ENCODE data around the gene AHSP.
"Not testable (repeated sequence)": the region's sequence is repeated elsewhere in the genome, so short reads cannot be mapped to it uniquely, and the experiment has no call there.

The AHSP gene

DNA sequence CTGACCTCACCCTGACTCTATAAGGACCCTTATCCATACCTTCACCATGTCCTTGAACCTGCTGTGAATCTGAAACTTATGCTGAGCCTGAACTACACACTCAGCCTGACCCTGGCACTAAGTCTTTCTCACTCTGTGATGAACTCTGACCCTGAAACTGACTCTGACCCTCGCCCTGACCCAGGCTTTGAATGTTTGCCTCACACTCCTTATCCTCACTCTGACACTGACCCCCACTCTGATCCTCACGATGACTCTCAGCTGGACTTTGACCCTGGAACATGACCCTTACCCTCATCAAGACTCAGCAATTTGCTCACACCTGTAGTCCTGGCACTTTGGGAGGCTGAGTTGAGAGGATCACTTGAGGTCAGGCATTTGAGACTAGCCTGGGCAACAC, 4.4 kb downstream of the AHSP start:
- no peak for DNase-seq

DNA sequence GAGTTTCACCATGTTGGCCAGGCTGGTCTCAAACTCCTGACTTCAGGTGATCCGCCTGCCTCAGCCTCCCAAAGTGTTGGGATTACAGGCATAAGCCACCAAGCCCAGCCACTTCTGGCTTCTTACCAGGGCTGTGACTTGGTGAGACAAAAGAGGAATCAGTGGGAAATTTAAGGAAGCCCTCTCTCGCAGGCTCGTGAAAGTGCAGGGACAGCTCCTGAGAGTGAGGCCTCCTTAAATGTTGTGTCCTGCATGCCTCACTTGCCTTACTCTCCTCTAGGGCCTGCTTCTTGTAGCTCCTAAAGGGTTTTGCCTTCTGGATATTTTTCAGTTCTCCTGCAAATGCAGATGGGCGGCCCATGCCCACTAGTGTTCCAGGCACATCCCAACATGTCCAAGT, 5.2 kb downstream of the AHSP start:
- DNase-seq = no peak

DNA sequence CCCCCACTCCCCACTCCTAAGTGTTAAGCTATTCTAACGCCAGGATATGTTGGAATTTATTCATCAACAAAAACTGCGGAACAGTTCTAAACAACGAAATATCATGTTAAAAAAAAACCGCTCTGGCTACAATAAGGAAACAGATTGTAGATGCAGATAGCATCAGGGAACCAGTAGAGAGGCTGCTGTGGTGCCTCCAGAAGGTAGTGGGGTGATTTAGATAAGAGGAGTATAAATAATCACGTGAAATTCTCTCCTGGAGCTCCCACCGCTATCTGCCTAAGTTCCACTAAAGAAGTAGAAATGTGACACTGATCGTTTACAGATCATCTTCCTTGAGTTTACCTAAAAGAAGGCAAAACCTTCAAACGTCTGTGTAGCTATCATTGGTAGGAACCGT, 8.0 kb downstream of the AHSP start:
- no peak for DNase-seq

DNA sequence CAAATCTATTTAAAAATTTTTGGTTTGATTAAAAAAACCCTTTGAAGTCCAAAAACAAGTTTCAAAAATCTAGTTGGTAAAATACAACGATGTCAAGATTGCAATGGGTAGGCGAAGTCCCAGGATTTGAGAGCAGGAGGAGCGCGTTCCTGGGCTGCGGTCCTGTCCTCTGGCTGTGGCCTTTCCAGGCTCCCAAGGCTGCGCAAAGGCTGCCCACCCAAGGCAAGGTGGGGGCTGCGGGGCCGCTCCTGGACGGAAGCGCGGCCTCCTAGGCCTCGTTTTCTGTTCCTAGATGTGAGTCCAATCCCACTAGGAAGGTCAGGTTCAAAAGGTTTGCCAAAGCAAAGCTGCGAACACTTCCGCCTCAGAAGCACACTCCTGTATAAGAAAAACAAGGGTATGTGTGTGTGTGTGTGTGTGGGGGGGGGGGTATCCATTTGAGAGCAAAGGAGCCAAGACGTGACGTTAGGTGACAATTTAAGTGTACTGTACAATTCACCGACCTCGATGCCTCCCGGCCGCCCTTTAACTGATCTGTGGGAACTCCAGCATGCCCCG, 9.2 kb downstream of the AHSP start:
- DNase-seq = no peak

DNA sequence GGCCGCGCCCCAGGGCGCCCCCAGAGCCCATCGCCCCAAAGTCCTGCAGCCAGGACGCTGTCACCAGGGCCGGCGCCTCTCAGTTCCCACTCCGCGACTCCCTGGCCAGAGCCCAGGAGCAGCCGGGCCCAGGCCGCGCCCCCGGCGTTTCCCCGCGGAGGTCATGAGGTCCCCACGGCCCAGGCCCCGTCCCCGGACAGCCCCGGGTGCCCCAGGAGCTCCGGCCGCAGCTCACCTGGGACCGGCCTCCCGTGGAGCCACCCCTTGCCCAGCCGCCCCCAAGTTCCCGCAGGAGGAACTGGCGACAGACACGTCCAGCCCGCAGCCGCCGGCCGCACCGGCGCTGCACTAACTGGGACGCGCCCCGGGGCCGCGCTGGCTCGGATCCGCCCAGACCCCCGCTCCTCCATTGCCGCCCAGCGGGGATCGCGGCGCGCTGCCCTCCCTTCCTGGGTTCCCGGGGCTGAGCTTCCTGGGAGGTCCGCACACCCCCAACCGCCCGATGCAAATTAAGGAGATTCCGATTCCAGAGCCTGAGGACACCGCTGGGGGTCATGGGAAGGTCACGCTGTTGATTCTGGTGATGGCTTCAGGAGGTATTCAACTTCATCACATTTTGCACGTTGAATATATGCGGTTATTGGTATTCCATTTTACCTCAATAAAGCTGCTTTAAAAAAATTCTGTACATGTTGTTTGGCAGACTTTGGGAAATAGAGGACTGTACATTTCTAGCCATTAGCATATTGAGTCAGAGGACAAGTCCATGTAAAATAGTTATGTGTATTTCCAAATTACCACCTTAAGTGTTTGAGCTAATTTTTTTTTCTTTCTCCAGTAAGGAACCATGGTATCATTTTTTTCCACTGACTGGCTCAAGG, 9.9 kb downstream of the AHSP start:
- DNase-seq = no peak

DNA sequence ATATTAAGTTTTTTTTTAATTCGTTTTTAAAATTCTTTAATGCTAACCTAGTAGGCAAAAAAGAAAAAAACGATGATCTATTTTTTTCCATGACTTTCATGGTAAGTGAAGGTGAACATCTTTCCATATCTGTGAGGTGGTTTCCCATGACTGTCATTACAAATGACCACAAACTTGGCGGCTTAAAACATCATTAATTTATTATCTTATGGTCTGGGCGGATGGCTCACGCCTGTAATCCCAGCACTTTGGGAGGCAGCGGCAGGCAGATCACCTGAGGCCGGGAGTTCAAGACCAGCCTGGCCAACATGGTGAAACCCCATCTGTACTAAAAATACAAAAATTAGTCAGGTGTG, 10.5 kb downstream of the AHSP start:
- not testable (repeated sequence) for DNase-seq

DNA sequence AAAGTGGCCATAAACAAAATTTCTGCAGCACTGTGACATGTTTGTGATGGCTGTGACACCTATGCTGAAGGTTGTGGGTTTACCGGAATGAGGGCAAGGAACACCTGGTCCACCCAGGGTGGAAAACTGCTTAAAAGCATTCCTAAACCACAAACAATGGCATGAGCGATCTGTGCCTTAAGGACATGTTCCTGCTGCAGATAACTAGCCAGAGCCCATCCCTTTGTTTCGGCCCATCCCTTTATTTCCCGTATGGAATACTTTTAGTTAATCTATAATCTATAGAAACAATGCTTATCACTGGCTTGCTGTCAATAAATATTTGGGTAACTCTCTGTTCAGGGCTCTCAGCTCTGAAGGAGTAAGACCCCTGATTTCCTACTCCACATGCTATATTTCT, 12.1 kb downstream of the AHSP start:
- not testable (repeated sequence) for DNase-seq

DNA sequence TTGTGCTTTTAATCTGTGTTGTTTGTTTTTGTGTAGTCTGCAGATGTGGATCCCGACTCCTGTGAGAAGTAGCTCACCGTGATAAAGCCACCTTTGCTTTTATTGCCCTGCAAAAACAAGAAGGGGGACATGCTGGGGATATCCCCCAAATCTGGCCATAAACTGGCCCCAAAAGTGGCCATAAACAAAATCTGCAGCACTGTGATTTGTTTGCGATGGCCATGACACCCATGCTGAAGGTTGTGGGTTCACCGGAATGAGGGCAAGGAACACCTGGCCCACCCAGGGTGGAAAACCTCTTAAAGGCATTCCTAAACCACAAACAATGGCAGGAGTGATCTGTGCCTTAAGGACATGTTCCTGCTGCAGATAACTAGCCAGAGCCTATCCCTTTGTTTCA, 15.1 kb downstream of the AHSP start:
- no peak for DNase-seq

DNA sequence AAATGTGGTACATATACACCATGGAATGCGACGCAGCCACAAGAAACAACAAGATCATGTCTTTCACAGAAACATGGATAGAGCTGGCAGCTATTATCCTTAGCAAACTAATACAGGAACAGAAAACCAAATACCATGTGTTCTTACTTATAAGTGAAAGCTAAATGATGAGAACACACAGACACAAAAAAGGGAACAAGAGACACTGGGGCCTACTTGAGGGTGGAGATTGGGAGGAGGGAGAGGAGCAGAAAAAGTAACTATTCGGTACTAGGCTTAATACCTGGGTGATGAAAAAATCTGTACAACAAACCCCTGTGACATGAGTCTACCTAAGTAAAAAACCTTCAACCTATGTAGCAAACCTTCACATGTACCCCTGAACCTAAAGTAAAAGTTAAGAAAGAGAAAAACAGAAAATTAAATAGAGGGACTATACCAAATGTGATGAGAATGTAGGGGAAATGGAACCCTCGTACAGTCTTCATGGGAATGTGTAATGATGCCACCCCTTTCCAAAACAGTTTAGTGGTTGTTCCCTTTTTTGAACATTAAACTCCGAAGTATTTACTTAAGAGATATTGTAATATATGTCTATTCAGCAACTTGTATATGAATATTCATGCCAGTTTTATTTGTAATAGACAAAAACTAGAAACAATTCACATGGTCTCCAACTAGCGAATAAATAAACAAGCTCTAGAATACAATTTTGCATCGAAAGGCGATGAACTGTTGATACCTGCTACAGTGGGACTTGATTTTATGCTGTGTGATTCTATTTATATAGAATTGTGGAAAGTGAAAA, 33.9 kb downstream of the AHSP start:
- no peak for DNase-seq

DNA sequence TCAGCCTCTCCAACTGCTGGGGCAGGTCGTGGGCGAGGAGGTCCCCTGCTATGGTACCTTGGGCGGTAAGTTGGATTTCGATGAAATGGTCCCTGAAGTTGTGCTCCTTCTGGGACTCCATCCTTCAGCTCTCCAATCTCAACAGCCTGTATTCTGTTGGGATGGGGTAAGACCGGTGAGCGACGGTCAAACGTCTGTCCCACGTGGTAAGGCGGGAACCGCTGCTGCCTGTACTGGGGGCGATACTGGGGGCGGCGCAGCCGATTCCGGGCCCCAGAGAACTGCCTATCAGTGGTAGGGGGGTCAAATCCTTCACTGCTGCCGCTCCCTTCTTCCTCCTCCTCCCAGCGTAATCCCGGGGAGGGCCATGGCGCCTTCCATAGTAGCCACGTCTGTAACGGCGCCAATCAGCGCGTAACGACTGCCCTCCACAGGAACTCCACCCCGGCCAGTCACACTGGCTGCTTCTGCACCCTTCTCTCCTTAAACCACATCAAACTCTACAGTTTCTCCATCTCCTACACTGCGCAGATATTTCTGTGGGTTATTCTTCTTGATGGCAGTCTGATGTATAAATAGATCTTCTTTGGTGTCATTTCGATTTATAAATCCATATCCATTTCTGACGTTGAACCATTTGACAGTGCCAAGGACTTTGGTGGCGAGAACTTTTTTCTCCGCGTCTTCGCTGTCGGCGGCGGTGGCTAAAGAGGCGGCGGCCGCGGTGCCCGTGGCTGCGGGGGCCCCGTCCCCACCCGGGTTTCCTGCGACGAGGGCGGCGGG, 41.1 kb downstream of the AHSP start:
- DNase-seq = no peak

DNA sequence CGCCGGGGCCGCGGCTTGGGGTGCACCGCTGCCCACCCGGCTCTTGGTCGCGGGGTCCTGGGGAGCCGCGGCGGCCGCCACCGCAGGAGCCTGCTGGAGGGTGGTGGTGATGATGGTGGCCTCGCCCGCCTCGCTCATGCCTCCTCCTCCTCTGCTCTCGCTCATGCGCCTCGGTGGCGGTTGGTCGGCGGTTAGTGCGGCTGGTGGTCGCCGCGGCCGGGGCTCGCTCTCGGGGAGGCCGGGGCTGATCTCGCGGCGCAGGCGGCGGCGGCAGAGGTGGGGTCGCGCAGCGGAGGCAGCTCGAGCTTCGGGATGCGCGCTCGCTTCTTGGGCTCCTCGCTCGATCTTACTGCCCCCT, 41.6 kb downstream of the AHSP start:
- no peak for DNase-seq

DNA sequence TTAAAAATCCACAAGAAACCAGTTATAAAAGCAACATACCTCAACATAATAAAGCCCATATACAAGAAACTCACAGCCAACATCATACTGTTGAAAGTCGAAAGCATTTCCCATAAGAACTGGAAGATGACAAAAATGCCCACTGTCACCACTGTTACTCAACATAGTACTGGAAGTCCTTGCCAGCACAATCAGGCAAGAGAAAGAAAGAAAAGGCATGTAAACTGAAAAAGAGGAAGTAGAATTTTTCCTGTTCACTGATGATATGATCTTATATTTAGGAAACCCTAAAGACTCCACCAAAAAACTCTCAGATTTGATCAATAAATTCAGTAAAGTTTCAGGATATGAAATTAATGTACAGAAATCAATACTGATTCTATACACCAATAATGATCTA, 45.1 kb downstream of the AHSP start:
- DNase-seq = no peak

DNA sequence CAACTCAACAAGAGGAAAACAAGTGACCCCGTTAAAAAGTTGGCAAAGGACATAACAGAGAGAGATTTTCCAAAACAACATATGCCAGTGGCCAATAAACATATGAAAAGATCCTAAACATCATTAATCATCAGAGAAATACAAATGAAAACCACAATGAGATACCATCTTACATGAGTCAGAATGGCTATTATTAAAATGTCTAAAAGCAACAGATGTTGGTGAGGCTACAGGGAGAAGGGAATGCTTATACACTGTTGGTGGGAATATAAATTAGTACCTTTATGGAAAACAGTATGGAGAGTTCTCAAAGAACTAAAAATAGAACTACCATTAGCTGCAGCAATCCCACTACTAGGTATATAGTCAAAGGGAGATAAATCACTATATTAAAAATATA, 46.5 kb downstream of the AHSP start:
- not testable (repeated sequence) for DNase-seq

DNA sequence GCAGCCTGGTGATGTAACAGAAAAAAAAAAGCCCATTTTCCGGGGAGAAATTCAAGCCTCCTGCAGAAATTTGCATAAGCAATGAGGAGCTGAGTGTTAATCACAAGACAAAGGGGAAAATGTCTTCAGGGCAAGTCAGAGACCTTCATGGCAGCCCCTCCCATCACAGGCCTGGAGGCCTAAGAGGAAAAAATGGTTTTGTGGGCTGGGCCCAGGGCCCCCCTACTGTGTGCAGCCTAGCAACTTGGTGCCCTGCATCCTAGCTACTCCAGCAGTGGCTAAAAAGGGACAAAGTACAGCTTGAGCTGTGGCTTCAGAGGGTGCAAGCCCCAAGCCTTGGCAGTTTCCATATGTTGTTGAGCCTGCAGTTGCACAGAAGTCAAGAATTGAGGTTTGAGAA, 49.7 kb downstream of the AHSP start:
- DNase-seq = no peak

Measured in activated effector memory CD4-positive, alpha-beta T cell treated with anti-CD3 and anti-CD28 coated beads, Interleukin-2, amount 50 U/mL, for 16 hours (primary cell).